Epithelial cell of esophagus (primary cell): ENCODE data around the gene ABHD17A.
A peak's percentile ranks its signal among the peaks of the same experiment; 100 is the strongest.
"Not testable (repeated sequence)": the region's sequence is repeated elsewhere in the genome, so short reads cannot be mapped to it uniquely, and the experiment has no call there.

Experiments used
- DNase-seq: peaks from one replicate; pipeline ENCODE4 v3.0.0; 2010; ENCODE audit warnings: low read depth
- H3K4me3 ChIP-seq: 2 replicates; pipeline ENCODE4 v1.5.1; 2011; ENCODE audit warnings: mild to moderate bottlenecking, low read length, control low read depth
- TF ChIP-seq, protein P1 (sequence below): IDR thresholded peaks from 2 replicates; pipeline ENCODE4 v1.5.1; 2011; ENCODE audit warnings: low read depth, mild to moderate bottlenecking, low read length, control low read depth, inconsistent platforms; ENCODE audit not compliant: insufficient read depth; ENCODE audit errors: missing control alignments

ABHD17A gene

DNA sequence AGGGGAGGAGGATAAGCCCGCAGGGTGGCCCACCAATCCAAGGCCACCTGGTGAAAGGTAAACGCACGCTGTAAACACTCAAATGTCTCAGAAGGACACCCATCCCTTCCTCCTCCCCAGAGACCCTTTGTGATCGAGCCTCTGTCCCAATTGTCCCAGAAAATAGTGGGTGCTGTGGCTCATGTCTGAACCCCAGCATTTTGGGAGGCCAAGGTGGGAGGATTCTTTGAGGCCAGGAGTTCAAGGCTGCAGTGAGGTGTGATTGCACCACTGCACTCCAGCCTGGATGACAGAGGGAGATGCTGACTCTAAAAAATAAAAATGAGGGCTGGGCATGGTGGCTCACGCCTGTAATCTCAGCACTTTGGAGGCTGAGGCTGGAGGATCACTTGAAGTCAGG, 3.1 kb upstream of the ABHD17A start:
- TF ChIP-seq, protein P1, sequence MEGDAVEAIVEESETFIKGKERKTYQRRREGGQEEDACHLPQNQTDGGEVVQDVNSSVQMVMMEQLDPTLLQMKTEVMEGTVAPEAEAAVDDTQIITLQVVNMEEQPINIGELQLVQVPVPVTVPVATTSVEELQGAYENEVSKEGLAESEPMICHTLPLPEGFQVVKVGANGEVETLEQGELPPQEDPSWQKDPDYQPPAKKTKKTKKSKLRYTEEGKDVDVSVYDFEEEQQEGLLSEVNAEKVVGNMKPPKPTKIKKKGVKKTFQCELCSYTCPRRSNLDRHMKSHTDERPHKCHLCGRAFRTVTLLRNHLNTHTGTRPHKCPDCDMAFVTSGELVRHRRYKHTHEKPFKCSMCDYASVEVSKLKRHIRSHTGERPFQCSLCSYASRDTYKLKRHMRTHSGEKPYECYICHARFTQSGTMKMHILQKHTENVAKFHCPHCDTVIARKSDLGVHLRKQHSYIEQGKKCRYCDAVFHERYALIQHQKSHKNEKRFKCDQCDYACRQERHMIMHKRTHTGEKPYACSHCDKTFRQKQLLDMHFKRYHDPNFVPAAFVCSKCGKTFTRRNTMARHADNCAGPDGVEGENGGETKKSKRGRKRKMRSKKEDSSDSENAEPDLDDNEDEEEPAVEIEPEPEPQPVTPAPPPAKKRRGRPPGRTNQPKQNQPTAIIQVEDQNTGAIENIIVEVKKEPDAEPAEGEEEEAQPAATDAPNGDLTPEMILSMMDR = no peak
- no peak overlapping the region for H3K4me3 ChIP-seq
- DNase-seq = no peak

- not testable (repeated sequence) for DNase-seq, H3K4me3 ChIP-seq
Observed at GRCh38 chr19:1886360-1886759, 1.1 kb upstream of the ABHD17A start.

- peak overlapping the region; percentile 76 for H3K4me3 ChIP-seq
- TF ChIP-seq, protein P1 = no peak
- no peak for DNase-seq
Observed at GRCh38 chr19:1884719-1885334, 469 bp downstream of the ABHD17A start.

GRCh38 chr19:1884291-1884718, 991 bp downstream of the ABHD17A start:
- peak overlapping the region; percentile 76 for H3K4me3 ChIP-seq
- peak; percentile 32 for DNase-seq
- TF ChIP-seq, protein P1 = no peak

- no peak for DNase-seq
- TF ChIP-seq, protein P1 = no peak
- peak overlapping the region; percentile 76 for H3K4me3 ChIP-seq
Observed at GRCh38 chr19:1883784-1884183, 1.5 kb downstream of the ABHD17A start.

GRCh38 chr19:1882786-1883692, 2.3 kb downstream of the ABHD17A start:
- H3K4me3 ChIP-seq = no peak overlapping the region
- TF ChIP-seq, protein P1 = no peak
- no peak for DNase-seq

DNA sequence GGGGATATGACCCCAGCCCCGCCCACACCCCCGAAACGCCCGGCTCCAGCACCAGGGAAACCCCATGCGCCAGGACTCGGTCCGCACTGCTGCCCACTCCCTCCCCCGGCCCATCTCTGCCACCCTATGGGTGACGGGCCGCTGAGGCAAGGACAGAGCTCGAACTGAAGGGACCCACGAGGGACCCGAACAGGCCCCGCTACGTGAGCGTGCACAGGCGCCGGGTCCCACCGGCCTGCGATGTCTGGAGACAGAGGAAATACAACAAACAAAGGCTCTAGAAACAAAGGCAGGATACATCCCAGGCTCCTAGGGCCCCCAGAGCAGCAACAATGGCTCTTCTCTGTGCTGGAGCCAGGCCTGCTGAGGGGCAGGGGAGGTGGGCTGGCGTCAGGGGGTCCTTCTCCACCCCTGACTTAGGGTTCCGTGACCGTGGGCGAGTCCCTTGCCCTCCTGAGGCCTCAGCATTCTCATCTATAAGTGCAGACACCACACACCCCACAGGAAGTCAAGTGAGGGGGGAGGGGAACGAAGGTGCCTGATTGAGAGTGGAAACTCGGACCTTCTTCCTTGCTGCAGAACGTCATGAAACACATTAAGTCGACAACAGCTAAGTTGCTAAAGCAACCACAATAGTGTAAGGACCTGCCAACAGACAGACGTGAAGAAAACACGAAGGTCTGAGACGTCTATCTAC, 3.1 kb downstream of the ABHD17A start:
- DNase-seq = no peak
- TF ChIP-seq, protein P1 = no peak
- H3K4me3 ChIP-seq = no peak overlapping the region

DNA sequence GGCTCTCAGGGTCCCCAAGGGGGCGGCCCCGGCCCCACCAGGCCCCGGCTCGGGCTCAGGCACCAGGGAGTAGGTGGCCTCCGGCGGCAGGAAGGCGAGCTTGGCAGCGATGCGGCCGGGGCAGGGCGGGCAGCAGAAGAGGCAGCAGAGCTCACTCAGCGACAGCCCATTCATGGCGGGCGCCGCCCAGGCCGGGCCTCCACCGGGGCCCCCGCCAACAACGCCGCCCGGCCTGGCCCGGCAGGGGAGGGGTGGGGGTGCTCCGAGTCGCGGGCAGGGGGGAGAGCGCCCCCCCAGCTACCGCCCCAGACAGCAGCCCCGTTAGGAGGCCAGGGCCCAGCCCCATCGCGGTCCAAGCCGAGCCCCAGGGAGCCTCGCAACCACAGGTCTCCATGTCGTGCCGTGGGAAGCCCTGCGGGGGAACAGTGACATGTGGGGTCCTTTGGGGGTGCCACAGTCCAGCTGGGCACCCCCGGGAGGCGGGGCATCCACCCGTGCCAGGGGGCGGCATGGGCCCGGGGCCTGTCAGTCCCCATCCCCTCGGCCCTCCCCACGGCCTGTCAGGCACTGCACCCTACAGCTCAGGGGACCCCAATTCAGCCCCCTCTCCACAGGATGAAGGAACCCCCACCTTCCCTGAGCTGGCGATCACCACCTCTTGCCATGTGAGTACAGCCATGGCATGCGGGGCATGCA, 3.8 kb downstream of the ABHD17A start:
- DNase-seq, H3K4me3 ChIP-seq: not testable (repeated sequence)
